Suppressor macrophage treated with lipopolysaccharide for 1 hour (primary cell): ENCODE data around the gene DYNLL1.
A peak's percentile ranks its signal among the peaks of the same experiment; 100 is the strongest.
"Not testable (repeated sequence)": the region's sequence is repeated elsewhere in the genome, so short reads cannot be mapped to it uniquely, and the experiment has no call there.

Source experiments
- DNase-seq, 3 donors: peaks; one replicate each; pipeline ENCODE4 v3.0.0-alpha.2; 2020 to 2022

The DYNLL1 gene

GRCh38 chr12:120495731-120496412 is at the start of gene DYNLL1:
Gene DYNLL1, plus strand, starts transcription at chr12:120496113. Its CDS starts 309 bp downstream, at chr12:120496422.
- DNase-seq, result peak; percentile 98 to 99 (median 99)

- not testable (repeated sequence) for DNase-seq
Measured at GRCh38 chr12:120446844-120447178, 49.1 kb upstream of the DYNLL1 start.

DNA sequence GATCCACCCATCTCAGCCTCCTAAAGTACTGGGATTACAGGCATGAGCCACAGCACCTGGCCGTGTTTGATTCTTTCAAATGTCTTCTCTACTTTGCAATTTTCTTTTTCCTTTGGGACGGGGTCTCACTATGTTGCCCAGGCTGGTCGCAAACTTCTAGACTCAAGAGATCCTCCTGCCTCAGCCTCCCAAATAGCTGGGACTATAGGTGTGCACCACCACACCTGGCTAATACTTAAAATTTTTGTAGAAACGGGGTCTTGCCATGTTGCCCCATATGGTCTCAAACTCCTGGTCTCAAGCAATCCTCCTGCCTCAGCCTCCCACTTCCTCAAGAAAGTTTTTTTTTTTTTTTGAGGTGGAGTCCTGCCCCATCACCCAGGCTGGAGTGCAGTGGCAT is 47.9 kb upstream of the DYNLL1 start:
- no peak for DNase-seq

DNA sequence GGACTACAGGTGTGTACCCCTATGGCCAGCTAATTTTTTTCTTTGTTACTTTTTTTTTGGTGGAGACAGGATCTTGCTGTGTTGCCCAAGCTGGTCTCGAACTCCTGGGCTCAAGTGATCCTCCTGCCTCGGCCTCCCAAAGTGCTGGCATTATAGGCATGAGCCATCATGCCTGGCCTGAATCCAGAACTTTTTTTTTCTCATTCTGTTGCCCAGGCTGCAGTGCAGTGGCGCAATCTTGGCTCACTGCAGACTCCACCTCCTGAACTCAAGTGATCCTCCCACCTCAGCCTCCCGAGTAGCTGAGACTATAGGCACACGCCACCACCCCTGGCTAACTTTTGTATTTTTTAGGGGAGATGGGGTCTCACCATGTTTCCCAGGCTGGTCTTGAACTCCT is 43.4 kb upstream of the DYNLL1 start:
- DNase-seq, result not testable (repeated sequence)

GRCh38 chr12:120453060-120453750 is 42.7 kb upstream of the DYNLL1 start:
- no peak for DNase-seq

DNA sequence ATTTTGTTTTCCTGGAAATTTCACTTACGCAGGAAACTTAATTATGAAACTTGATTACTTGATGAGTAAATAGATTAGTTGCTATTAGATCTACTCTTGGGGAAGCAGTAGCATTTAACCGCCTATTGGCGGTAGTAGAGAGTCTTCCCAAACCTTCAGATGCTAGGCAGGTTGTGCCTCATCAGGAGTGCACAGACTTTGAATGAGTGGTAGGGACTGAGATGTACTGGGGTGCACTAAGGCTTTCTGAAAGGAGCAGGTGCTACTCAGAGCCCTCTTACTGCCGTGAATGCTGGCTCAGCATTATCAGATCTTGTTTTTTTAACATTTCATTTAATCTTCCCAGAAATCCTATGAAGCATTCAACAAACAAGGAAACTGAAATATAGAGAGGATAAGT is 41.9 kb upstream of the DYNLL1 start:
- peak; percentile 44 to 60 (median 56) for DNase-seq

- DNase-seq, result no peak
Measured at GRCh38 chr12:120455302-120455701, 40.6 kb upstream of the DYNLL1 start.

GRCh38 chr12:120457133-120457532 is 38.8 kb upstream of the DYNLL1 start:
- DNase-seq, result no peak

GRCh38 chr12:120460157-120460556 is 35.8 kb upstream of the DYNLL1 start:
- no peak for DNase-seq

DNA sequence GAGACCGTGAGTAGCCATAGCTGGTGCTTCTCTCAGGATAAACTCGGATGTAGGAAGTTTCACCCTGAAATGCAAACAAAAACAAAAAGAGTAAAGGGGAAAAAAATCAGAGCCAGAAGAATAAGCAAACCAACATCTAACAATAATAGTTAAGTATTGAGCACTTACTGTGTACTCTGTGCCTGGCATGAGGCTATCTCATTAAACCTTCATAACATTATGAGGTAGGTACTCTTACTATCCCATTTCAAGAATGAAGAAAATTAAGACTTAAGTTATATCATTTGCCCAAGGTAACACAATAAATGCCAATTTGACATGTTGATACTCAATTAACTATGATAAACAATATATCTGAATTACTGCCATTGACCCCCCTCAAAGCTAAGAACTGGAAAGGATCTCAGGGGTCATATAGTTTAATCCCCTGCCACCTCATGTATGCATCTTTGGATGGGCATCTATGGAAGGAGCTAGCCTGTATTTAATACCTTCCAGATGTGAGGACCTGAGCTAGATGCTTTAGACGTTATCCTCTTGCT is 33.7 kb upstream of the DYNLL1 start:
- DNase-seq, result no peak

GRCh38 chr12:120463712-120464111 is 32.2 kb upstream of the DYNLL1 start:
- DNase-seq, result no peak

DNA sequence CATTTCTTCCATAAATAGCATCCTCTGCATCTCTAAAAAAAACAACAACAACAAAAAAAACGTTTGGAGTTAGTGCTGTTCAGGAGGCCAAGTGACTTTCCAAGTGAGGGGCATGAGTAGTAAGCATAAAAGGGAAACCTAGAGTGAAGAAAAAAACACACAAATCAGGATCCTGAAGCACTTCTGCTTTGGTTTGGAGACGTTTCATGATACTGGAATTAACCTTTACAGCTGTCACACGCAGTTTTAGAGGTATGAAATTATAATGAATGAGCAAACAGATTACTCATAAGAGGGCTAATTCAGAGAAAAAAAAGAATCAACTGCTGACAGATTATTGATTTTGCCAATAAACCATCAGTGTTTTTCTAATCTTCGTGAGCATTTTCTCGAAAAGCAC is 30.2 kb upstream of the DYNLL1 start:
- peak; percentile 45 to 73 (median 59) for DNase-seq

GRCh38 chr12:120466560-120467315 is 29.2 kb upstream of the DYNLL1 start:
- peak; percentile 53 to 65 (median 64) for DNase-seq

DNA sequence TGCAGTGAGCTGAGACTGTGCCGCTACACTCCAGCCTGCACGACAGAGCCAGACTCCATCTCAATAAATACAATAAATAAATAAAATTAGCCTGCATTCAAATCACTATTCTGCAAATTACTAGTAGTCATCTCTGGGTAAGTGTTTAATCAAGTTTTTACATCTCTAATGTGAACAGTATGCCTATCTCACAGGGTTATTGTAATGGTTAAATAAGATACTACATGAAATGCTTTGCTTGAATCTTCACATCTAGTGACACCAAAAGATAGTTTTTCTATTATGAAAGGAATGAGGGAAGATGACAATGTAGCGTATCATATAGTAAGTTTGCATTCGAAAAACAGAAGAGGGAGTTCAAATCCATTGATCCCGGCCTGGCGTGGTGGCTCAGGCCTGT is 28.5 kb upstream of the DYNLL1 start:
- no peak for DNase-seq

GRCh38 chr12:120468325-120468820 is 27.5 kb upstream of the DYNLL1 start:
- peak; percentile 69 to 78 (median 71) for DNase-seq

- peak in 2 of 3 donors; percentile 39 to 57 for DNase-seq
Measured at GRCh38 chr12:120468821-120469449, 27.0 kb upstream of the DYNLL1 start.

- peak; percentile 98 to 99 (median 99) for DNase-seq
Measured at GRCh38 chr12:120469450-120470149, 26.3 kb upstream of the DYNLL1 start, which contains the start of gene SRSF9. Gene SRSF9, minus strand, starts transcription at chr12:120469748. Its CDS starts 139 bp downstream, at chr12:120469609.

DNA sequence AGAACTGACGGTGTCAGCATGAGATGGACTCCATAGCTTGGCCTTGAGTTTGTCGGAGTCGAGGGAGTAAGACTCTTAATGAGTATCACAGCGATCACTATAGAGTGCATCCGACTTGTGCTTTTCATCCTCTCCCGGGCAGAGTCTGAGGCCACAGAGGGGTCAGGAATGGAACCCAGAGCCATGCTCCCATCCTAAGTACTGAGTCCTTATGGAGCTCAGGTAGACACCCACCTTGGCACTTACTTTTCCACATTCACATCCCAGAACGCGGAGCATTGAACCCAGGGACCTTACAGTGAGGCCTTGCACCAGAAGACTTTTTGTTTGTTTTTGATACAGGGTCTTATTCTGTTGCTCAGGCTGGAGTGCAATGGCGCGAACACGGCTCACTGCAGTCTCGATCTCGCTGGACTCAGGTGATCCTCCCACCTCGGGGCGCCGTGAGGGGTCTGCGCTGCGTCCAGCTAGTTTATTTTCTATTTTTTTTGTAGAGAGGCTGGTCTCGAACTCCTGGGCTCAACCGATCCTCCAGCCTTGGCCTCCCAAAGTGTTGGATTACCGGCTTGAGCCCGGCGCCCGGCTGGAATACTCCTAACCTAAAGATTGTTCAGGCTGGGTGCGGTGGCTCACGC is 25.6 kb upstream of the DYNLL1 start:
- DNase-seq, result no peak

GRCh38 chr12:120472521-120472920 is 23.4 kb upstream of the DYNLL1 start:
- DNase-seq, result peak in 2 of 3 donors; percentile 43 to 53

DNA sequence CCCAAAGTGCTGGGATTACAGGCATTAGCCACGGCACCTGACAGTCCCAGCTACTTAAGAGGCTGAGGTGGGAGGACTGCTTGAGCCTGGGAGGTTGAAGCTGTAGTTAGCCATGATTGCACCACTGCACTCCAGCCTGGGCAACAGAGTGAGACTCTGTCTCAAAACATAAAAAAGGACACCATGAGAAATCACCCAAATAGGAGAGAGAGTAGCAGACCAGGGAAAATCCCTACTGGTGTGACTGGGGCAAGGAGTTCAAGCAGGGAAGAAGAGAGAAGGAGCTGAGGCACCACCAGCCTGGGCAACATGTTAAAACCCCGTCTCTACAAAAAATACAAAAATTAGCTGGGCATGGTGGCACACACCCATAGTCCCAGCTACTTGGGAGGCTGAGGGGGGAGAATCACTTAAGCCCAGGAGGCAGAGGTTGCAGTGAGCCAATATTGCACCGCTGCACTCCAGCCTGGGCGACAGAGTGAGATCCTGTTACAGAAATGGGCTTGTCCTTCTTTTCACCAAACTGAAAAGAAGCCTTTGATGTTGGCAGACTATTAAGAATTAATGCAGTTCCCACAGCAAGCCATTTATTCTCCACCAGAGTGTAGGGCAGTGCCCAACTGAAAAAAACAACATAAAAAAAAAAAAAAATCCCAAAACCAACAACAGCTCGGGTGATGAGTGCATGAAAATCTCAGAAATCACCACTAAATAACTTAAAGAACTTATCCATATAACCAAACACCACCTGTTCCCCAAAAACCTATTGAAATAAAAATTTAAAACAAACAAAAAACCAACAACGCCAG is 21.9 kb upstream of the DYNLL1 start:
- peak; percentile 29 to 55 (median 41) for DNase-seq

DNA sequence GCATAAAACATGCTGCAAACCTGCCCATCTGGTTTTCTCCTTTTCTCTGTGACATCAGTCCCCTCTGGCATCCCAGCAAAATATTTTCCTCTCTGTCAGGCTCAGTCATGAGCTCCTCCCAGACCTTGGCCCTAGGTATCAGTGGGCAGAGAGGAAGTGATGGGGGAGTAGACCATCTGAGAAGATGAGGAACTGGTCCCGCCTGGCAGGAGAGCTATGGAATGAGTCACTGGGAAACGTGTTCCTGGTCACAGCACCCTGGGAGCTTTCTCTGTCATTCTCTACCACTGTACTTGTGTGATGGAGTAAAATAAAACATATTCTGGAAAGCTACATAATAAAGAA is 21.3 kb upstream of the DYNLL1 start:
- peak; percentile 83 to 88 (median 86) for DNase-seq
